ENCODE data around the gene GADL1. TPM values are rescaled to one million over a fixed set of nuclear protein-coding genes. Genes with fewer than 3 reads are reported as not detected.

GADL1 gene, protein sequence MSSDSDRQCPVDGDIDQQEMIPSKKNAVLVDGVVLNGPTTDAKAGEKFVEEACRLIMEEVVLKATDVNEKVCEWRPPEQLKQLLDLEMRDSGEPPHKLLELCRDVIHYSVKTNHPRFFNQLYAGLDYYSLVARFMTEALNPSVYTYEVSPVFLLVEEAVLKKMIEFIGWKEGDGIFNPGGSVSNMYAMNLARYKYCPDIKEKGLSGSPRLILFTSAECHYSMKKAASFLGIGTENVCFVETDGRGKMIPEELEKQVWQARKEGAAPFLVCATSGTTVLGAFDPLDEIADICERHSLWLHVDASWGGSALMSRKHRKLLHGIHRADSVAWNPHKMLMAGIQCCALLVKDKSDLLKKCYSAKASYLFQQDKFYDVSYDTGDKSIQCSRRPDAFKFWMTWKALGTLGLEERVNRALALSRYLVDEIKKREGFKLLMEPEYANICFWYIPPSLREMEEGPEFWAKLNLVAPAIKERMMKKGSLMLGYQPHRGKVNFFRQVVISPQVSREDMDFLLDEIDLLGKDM
- total RNA-seq, result not detected

DNA sequence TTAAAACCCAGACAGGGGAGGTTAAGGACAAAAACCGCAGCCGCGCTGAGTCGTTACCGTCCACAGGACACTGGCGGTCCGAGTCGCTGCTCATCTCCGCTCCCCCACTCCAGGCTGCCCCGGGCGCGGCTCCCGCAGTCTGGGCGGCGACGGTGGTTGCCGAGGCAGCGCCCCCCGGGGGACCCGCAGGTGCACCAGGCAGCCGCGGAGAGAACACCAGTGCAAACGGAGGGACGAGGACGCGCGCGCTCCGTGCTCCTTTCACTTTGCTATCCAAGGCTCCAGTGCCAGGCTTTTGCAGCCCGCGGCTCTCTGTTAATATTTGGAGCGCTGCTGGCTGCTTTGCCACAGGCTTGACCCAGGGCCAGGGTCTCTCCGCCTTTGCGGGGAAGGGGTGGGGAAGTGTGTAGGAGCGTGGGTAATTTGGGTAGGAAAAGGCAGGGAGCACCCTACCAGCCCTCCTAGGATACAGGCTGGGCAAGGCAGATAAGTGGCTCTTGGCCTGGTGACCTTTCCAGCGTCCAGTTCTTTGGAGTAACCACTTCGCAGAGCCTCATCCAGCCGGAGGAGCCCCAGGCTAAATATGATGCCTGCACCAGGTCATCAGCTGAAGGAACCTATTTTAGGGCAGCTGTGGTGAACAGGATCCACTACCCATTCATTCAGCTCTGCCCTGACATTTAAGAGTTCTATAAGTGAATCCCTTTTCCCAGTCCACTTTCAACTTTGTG lies at the start of gene GADL1:
GADL1 (minus strand) TSS at position 141 of the 731 bp plus-strand sequence; CDS start at position 94, 47 bp downstream.

